Measurements from ENCODE around the gene FAM47E. TPM values are rescaled to one million over a fixed set of nuclear protein-coding genes. Genes with fewer than 3 reads are reported as not detected.

The FAM47E gene
- 0.44 and 0.78 TPM in 2 replicates for total RNA-seq

GRCh38 chr4:76251441-76252270 lies at the start of gene FAM47E:
FAM47E (plus strand) TSS chr4:76251721; CDS start chr4:76251747, 26 bp downstream.

GRCh38 chr4:76213415-76214176 lies 37.9 kb upstream of the FAM47E start, which contains the start of gene SCARB2:
SCARB2 (minus strand) TSS chr4:76213824; CDS start chr4:76213543, 281 bp downstream.

GRCh38 chr4:76305971-76306881 lies 54.7 kb downstream of the FAM47E start, which contains the start of gene STBD1:
STBD1 (plus strand) TSS chr4:76306733; CDS start chr4:76306770, 37 bp downstream.

Other genes starting within 250 kb of the FAM47E start
- not detected in 2 replicates for gene CXCL9, start 244.2 kb upstream of the FAM47E start, total RNA-seq
- gene CXCL10, start 228.2 kb upstream of the FAM47E start, total RNA-seq: not detected in 2 replicates
- not detected in 2 replicates for gene CXCL11, start 215.7 kb upstream of the FAM47E start, total RNA-seq
- gene ART3, start 177.0 kb upstream of the FAM47E start, total RNA-seq: not detected in 2 replicates
- gene NUP54, start 103.3 kb upstream of the FAM47E start, total RNA-seq: 23.0 and 30.6 TPM in 2 replicates
- gene SCARB2, start 37.9 kb upstream of the FAM47E start, total RNA-seq: 194 and 240 TPM in 2 replicates
- 2.4 and 7.1 TPM in 2 replicates for gene STBD1, start 55.0 kb downstream of the FAM47E start, total RNA-seq
- 0.05 and 0.06 TPM in 2 replicates for gene CCDC158, start 169.4 kb downstream of the FAM47E start, total RNA-seq
- 1.6 and 2.1 TPM in 2 replicates for gene SHROOM3, start 183.5 kb downstream of the FAM47E start, total RNA-seq

All from cardiac ventricle fibroblast (primary cell).